OCI-LY1 (cell line): ENCODE data around the gene ATXN7.

Experiments
- H2AFZ ChIP-seq: fragments of 200-600 bp; sonication (generic), shearing (Covaris generic); 2 replicates; pipeline ENCODE4 v1.6.0; 2014; ENCODE audit warnings: antibody characterized with exemption, mild to moderate bottlenecking, low read length
- H3F3A ChIP-seq: fragments of 200-600 bp; sonication (generic), shearing (Covaris generic); 2 replicates; pipeline ENCODE4 v1.6.0; 2014; ENCODE audit warnings: mild to moderate bottlenecking, antibody characterized with exemption, low read length, moderate library complexity; ENCODE audit not compliant: insufficient read depth
- H3K27ac ChIP-seq: fragments of 200-600 bp; sonication (generic); 2 replicates; pipeline ENCODE4 v1.5.1; 2014; ENCODE audit warnings: low read length, mixed run types, mild to moderate bottlenecking, low read depth; ENCODE audit not compliant: poor library complexity, severe bottlenecking
- H3K27me3 ChIP-seq: fragments of 200-600 bp; sonication (generic); 2 replicates; pipeline ENCODE4 v1.6.0; 2014; ENCODE audit warnings: antibody characterized with exemption, mild to moderate bottlenecking, low read length, moderate library complexity; ENCODE audit not compliant: insufficient read depth
- H3K36me3 ChIP-seq: fragments of 200-600 bp; sonication (generic); 2 replicates; pipeline ENCODE4 v1.6.1; 2014; ENCODE audit warnings: mild to moderate bottlenecking, antibody characterized with exemption, low read length, moderate library complexity, mixed read lengths; ENCODE audit not compliant: insufficient read depth
- H3K4me1 ChIP-seq: fragments of 200-600 bp; sonication (generic); 2 replicates; pipeline ENCODE4 v1.5.1; 2014; ENCODE audit warnings: mild to moderate bottlenecking, low read length, moderate library complexity; ENCODE audit not compliant: insufficient read depth, severe bottlenecking
- H3K4me2 ChIP-seq: fragments of 200-600 bp; sonication (generic), shearing (Covaris generic); 2 replicates; pipeline ENCODE4 v1.6.1; 2014; ENCODE audit warnings: low read length
- H3K4me3 ChIP-seq: fragments of 200-600 bp; sonication (generic); 2 replicates; pipeline ENCODE4 v1.5.1; 2014; ENCODE audit warnings: low read length, low read depth, mild to moderate bottlenecking, mixed read lengths; ENCODE audit not compliant: poor library complexity, severe bottlenecking
- H3K79me2 ChIP-seq: fragments of 200-600 bp; shearing (Covaris generic); 2 replicates; pipeline ENCODE4 v1.6.1; 2016; ENCODE audit warnings: mixed run types, low read length, mixed read lengths; ENCODE audit not compliant: insufficient read depth
- H3K9ac ChIP-seq: fragments of 200-600 bp; sonication (generic), shearing (Covaris generic); 2 replicates; pipeline ENCODE4 v1.6.1; 2014; ENCODE audit warnings: mild to moderate bottlenecking, low read length, mixed read lengths
- H3K9me2 ChIP-seq: fragments of 200-600 bp; sonication (generic), shearing (Covaris generic); 2 replicates; pipeline ENCODE4 v1.6.1; 2014; ENCODE audit warnings: low read depth, mild to moderate bottlenecking, low read length, mixed read lengths
- H3K9me3 ChIP-seq: fragments of 200-600 bp; shearing (Covaris generic); 2 replicates; pipeline ENCODE4 v1.6.1; 2014; ENCODE audit warnings: low read length, mixed read lengths
- H4K20me1 ChIP-seq: fragments of 200-600 bp; sonication (generic), shearing (Covaris generic); 2 replicates; pipeline ENCODE4 v1.6.0; 2016; ENCODE audit warnings: mild to moderate bottlenecking, low read length; ENCODE audit not compliant: insufficient read depth
- EZH2 ChIP-seq: fragments of 200-600 bp; sonication (generic), shearing (Covaris generic); IDR thresholded peaks from 2 replicates; pipeline ENCODE4 v1.8.0; 2017; ENCODE audit warnings: borderline replicate concordance, mixed run types, mild to moderate bottlenecking, antibody characterized with exemption, low read length, moderate library complexity, mixed read lengths
- TF ChIP-seq, protein P1 (sequence below): fragments of 200-600 bp; sonication (generic), shearing (Covaris generic); IDR thresholded peaks from 2 replicates; pipeline ENCODE4 v1.5.1; 2017; ENCODE audit warnings: mild to moderate bottlenecking, antibody characterized with exemption, low read length, moderate library complexity, mixed read lengths

ATXN7 gene

DNA sequence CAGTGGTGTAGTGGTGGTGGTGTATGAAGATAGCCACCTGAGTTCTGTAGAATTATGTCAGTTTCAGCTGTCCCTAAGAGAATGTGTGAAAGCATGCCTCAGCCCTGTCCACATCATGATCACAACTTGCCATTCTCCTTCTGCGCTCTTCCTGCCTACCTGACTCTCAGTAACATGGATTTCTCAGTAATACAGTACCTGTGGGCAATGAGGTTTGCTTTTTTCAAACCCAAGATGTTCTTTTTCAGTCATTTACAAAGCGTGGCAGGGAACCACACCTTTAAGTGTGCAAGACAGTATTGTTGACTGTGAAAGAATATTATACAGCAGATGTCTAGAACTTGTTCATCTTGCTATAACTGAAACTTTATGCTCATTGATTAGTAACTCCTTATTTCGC lies 120.7 kb downstream of the ATXN7 start:
- H3K36me3 ChIP-seq, result peaks cover 92% of the 10 kb centered on the region

DNA sequence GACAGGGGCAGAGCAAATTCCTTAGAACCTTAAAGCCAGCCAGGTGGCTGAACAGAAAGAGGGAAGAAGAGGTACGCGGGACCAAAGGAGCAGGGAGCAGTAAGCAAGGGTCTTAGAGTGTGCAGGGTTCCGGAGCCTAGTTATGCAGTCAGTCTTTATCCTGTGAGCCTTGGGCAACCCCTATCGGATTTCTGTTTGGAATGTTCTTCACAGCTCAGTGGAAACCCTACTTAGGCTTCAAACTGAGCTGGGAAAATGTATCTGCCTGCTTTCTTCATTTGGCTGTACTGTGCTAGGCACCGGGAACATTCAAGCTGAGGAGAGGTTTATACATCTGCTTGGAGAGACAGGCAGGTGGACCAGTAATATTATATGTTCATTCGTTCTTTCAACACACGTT lies 122.5 kb downstream of the ATXN7 start:
- Histone ChIP-seq H3K4me2 (no peak overlapping the region), H3K9me2 (no peaks in the 10 kb centered on the region), H3K27me3 (no peaks in the 10 kb centered on the region), H3K4me1 (no peaks in the 10 kb centered on the region), H3K36me3 (peaks cover 92% of the 10 kb centered on the region), H2AFZ (no peak overlapping the region), H3F3A (no peaks in the 10 kb centered on the region), H3K79me2 (no peaks in the 10 kb centered on the region), H3K9me3 (no peaks in the 10 kb centered on the region), H4K20me1 (no peaks in the 10 kb centered on the region), H3K27ac (no peak overlapping the region), H3K4me3 (no peak overlapping the region), H3K9ac (no peak overlapping the region)
- no peak for TF ChIP-seq EZH2
- TF ChIP-seq, protein P1, sequence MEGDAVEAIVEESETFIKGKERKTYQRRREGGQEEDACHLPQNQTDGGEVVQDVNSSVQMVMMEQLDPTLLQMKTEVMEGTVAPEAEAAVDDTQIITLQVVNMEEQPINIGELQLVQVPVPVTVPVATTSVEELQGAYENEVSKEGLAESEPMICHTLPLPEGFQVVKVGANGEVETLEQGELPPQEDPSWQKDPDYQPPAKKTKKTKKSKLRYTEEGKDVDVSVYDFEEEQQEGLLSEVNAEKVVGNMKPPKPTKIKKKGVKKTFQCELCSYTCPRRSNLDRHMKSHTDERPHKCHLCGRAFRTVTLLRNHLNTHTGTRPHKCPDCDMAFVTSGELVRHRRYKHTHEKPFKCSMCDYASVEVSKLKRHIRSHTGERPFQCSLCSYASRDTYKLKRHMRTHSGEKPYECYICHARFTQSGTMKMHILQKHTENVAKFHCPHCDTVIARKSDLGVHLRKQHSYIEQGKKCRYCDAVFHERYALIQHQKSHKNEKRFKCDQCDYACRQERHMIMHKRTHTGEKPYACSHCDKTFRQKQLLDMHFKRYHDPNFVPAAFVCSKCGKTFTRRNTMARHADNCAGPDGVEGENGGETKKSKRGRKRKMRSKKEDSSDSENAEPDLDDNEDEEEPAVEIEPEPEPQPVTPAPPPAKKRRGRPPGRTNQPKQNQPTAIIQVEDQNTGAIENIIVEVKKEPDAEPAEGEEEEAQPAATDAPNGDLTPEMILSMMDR, result no peak

More for the DNA sequence above, 120.7 kb downstream of the ATXN7 start:
- TF ChIP-seq EZH2, result no peak
- TF ChIP-seq, protein P1, result no peak
- H3F3A ChIP-seq, result no peaks in the 10 kb centered on the region
- H3K27me3 ChIP-seq, result no peaks in the 10 kb centered on the region
- no peaks in the 10 kb centered on the region for H3K9me3 ChIP-seq
- H2AFZ ChIP-seq, result no peak overlapping the region
- H3K9ac ChIP-seq, result no peak overlapping the region
- no peak overlapping the region for H3K27ac ChIP-seq
- no peak overlapping the region for H3K4me2 ChIP-seq
- H3K4me1 ChIP-seq, result no peaks in the 10 kb centered on the region
- H3K9me2 ChIP-seq, result no peaks in the 10 kb centered on the region
- no peak overlapping the region for H3K4me3 ChIP-seq
- H4K20me1 ChIP-seq, result no peaks in the 10 kb centered on the region
- H3K79me2 ChIP-seq, result no peaks in the 10 kb centered on the region

DNA sequence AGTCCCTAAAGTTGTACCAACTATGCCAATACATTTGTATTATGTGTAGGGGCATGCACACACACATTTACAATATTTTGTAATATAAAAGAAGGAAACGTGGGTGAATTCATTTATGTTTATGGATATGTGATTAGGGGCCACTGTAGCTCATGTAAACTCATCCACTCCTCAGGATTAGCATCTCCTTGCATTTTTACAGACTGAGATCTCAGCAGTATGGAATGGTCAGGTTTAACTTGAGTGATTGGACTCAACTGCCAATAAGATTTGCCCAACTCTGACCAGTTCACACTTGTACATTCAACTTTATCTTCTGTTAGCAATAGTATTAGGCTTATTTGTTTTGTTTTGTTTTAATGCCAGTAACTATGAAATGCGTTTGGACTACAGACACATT lies 123.2 kb downstream of the ATXN7 start:
- H3K4me2 ChIP-seq, result no peak overlapping the region
- no peaks in the 10 kb centered on the region for H4K20me1 ChIP-seq
- H3K9me3 ChIP-seq, result no peaks in the 10 kb centered on the region
- no peak overlapping the region for H2AFZ ChIP-seq
- no peak overlapping the region for H3K27ac ChIP-seq
- H3K4me1 ChIP-seq, result no peaks in the 10 kb centered on the region
- H3K79me2 ChIP-seq, result no peaks in the 10 kb centered on the region
- H3K4me3 ChIP-seq, result no peak overlapping the region
- no peak for TF ChIP-seq EZH2
- TF ChIP-seq, protein P1, result no peak
- H3K27me3 ChIP-seq, result no peaks in the 10 kb centered on the region
- H3K36me3 ChIP-seq, result peaks cover 91% of the 10 kb centered on the region
- H3K9ac ChIP-seq, result no peak overlapping the region
- no peaks in the 10 kb centered on the region for H3F3A ChIP-seq
- H3K9me2 ChIP-seq, result no peaks in the 10 kb centered on the region
